Mesendoderm (in vitro differentiated cells): Measurements from ENCODE around the gene FKBP10.

Source experiments
- DNase-seq: peaks from one replicate; pipeline ENCODE4 v3.0.0; 2013
- H2AK5ac ChIP-seq: 2 replicates; pipeline ENCODE4 v1.6.1; 2013; ENCODE audit warnings: low read length, inconsistent platforms
- H2BK120ac ChIP-seq: 2 replicates; pipeline ENCODE4 v1.6.1; 2013; ENCODE audit warnings: low read depth, mild to moderate bottlenecking, low read length, moderate library complexity, mixed read lengths
- H2BK15ac ChIP-seq: replicated peaks from 2 replicates; pipeline ENCODE4 v1.6.1; 2013; ENCODE audit warnings: low read depth, mild to moderate bottlenecking, moderate library complexity
- H2BK5ac ChIP-seq: 2 replicates; pipeline ENCODE4 v1.6.1; 2013; ENCODE audit warnings: low read length, inconsistent platforms
- H3K18ac ChIP-seq: 2 replicates; pipeline ENCODE4 v1.6.1; 2013; ENCODE audit warnings: mild to moderate bottlenecking, low read length, mixed read lengths
- H3K23ac ChIP-seq: one replicate; pipeline ENCODE4 v1.6.1; 2013; ENCODE audit warnings: low read length
- H3K27ac ChIP-seq: 2 replicates; pipeline ENCODE4 v1.5.1; 2013; ENCODE audit warnings: low read depth, mild to moderate bottlenecking, inconsistent platforms, low read length, moderate library complexity
- H3K27me3 ChIP-seq: 2 replicates; pipeline ENCODE4 v1.6.1; 2013; ENCODE audit warnings: low read length, control low read depth, mild to moderate bottlenecking, inconsistent platforms; ENCODE audit not compliant: insufficient read depth, poor library complexity
- H3K36me3 ChIP-seq: 2 replicates; pipeline ENCODE4 v1.6.1; 2013; ENCODE audit warnings: low read length, inconsistent platforms; ENCODE audit not compliant: control insufficient read depth, insufficient read depth
- H3K4ac ChIP-seq: one replicate; pipeline ENCODE4 v1.6.1; 2013; ENCODE audit warnings: low read depth, mild to moderate bottlenecking, low read length, moderate library complexity
- H3K4me1 ChIP-seq: 2 replicates; pipeline ENCODE4 v1.6.1; 2013; ENCODE audit warnings: low read depth, low read length, inconsistent platforms; ENCODE audit not compliant: control insufficient read depth
- H3K4me2 ChIP-seq: 2 replicates; pipeline ENCODE4 v1.6.1; 2013; ENCODE audit warnings: low read length
- H3K4me3 ChIP-seq: 2 replicates; pipeline ENCODE4 v1.5.1; 2013; ENCODE audit warnings: mild to moderate bottlenecking, low read length
- H3K56ac ChIP-seq: one replicate; pipeline ENCODE4 v1.6.1; 2013; ENCODE audit warnings: low read length
- H3K79me1 ChIP-seq: 2 replicates; pipeline ENCODE4 v1.6.1; 2013; ENCODE audit warnings: low read length, inconsistent platforms
- H3K79me2 ChIP-seq: 2 replicates; pipeline ENCODE4 v1.6.1; 2013; ENCODE audit warnings: mild to moderate bottlenecking, low read length; ENCODE audit not compliant: control insufficient read depth, insufficient read depth
- H3K9ac ChIP-seq: 2 replicates; pipeline ENCODE4 v1.6.1; 2013; ENCODE audit warnings: low read length, inconsistent platforms
- H4K5ac ChIP-seq: one replicate; pipeline ENCODE4 v1.6.1; 2013; ENCODE audit warnings: low read length
- H4K8ac ChIP-seq: one replicate; pipeline ENCODE4 v1.6.1; 2013; ENCODE audit warnings: low read depth, mild to moderate bottlenecking, control low read depth, low read length, moderate library complexity
- WGBS: extraction: QIAGEN DNeasy Blood & Tissue Kit; methylation state at CpG from one replicate; pipeline ENCODE4 v1.1.7; 2013; ENCODE audit warnings: low lambda C conversion rate, missing lambda C conversion rate; ENCODE audit not compliant: insufficient coverage; ENCODE audit errors: extremely low coverage; 5-methylcytosine and 5-hydroxymethylcytosine counted together

The FKBP10 gene

DNA sequence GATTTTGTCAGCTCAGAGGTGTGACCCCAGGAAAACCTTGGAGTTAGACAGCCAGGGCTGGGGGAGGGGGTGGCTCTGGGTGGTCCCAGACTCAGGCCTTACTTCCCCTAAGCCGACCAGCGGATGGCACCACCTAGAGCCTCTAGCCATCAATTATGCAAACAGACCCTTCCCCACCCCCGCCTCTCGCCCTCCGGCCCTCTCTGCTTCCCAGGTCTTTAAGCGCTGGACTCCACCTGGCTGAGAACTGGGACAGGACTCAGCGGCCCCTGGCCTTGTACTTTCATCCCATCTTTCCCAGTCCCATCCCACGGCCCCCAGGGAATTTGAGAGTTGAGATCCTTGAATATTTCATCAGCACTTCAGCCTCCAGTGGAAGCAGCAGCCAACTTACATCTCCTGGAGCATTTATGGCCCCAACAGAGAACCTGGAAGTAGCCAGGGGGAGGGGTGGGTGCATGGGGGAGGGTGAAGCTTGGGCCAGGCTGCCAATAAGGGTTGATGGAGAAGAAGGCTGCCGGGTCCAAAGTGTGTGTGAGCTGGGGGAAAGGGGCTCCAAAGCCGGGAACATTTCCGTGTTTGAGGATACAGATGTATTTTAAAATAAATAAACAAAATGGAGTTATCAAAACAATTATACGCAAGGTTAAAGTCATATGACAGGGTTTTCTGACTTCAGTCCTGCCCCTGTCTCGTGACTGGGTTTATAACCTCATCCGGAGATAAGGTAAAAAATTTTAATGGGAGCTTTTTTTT lies 18.8 kb upstream of the FKBP10 start:
- Histone ChIP-seq H3K27ac (peak overlapping the region; percentile 58), H3K23ac (no peak overlapping the region), H2BK5ac (no peak overlapping the region), H3K36me3 (no peaks in the 10 kb centered on the region), H3K4me1 (peaks cover 11% of the 10 kb centered on the region), H3K27me3 (no peaks in the 10 kb centered on the region), H2AK5ac (no peak overlapping the region), H4K8ac (no peak overlapping the region), H2BK120ac (peak overlapping the region; percentile 75), H3K79me2 (no peaks in the 10 kb centered on the region), H4K5ac (no peak overlapping the region), H2BK15ac (no peak overlapping the region), H3K4me3 (no peak overlapping the region), H3K4me2 (peak overlapping the region; percentile 25), H3K18ac (peak overlapping the region; percentile 16), H3K56ac (peak overlapping the region; percentile 93), H3K9ac (peak overlapping the region; percentile 66), H3K79me1 (no peaks in the 10 kb centered on the region), H3K4ac (peak overlapping the region; percentile 39)
- peak; percentile 96 for DNase-seq
- no CpG with 5 or more reads among the region's 14 CpGs for WGBS

DNA sequence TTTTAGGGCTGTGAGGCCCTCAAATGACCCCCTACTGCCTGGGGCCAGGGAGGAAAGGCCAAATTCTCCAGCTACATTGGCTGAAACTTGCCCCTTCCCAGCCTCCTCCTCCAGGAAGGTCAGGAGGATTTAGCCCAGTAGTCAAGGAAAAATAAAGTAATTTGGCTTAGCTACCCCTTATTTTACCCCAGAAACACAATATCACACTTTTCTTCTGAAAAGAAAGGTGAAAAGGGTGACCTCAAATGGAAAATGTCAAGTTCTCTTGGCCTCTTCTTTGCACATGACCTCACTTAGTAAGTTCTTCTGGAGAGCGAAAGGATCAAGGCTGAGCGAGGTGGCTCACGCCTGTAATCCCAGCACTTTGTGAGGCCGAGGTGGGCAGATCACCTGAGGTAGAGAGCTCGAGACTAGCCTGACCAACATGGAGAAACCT lies 18.2 kb upstream of the FKBP10 start:
- H3K23ac ChIP-seq, result no peak overlapping the region
- no peak overlapping the region for H3K56ac ChIP-seq
- no peak overlapping the region for H3K18ac ChIP-seq
- no peak overlapping the region for H2AK5ac ChIP-seq
- peaks cover 12% of the 10 kb centered on the region for H3K4me1 ChIP-seq
- H3K9ac ChIP-seq, result peak overlapping the region; percentile 2
- H3K4ac ChIP-seq, result no peak overlapping the region
- H2BK120ac ChIP-seq, result no peak overlapping the region
- WGBS, result no CpG with 5 or more reads among the region's 5 CpGs
- no peaks in the 10 kb centered on the region for H3K79me1 ChIP-seq
- H3K27ac ChIP-seq, result peak overlapping the region; percentile 23
- no peak overlapping the region for H2BK15ac ChIP-seq
- no peak overlapping the region for H4K8ac ChIP-seq
- H3K27me3 ChIP-seq, result no peaks in the 10 kb centered on the region
- H3K79me2 ChIP-seq, result no peaks in the 10 kb centered on the region
- no peak overlapping the region for H2BK5ac ChIP-seq
- H4K5ac ChIP-seq, result no peak overlapping the region
- no peak for DNase-seq
- no peak overlapping the region for H3K4me2 ChIP-seq
- no peak overlapping the region for H3K4me3 ChIP-seq
- no peaks in the 10 kb centered on the region for H3K36me3 ChIP-seq

DNA sequence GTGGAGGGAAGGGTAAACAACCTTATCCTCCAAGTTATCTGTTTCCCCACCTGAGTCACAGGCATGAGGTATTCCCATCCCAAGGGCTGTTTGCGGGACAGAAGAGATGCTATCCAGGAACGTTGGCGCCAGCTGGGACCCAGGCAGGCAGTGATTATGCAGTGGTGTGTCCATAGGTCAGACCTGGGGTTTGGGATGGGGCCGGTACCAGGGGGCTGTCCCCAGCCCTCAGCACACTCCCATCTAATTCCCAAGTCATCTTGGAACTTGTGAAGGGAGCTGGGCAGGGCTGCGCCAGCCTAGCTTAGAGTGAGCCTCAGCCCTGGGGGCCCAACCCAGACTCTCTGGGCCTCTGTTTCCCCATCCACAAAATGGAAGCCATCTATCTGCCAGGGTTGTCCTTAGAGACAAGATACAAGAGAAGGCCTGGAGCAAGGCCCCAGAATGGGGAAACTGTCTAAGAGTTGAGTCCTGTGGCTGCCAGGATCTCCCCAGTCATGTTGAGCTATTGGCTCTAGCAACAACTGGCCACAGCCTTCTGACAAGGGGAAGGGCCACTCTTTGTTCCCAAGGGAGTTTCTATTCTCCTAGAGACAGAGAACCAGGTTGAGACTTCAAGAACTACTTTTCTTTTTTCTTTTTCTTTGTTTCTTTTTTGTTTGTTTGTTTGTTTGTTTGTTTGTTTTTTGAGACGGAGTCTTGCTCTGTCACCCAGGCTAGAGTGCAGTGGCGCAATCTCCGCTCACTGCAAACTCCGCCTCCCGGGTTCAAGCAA lies 16.5 kb upstream of the FKBP10 start:
- no peak overlapping the region for H3K9ac ChIP-seq
- no peaks in the 10 kb centered on the region for H3K27me3 ChIP-seq
- DNase-seq, result no peak
- no peak overlapping the region for H3K23ac ChIP-seq
- no peak overlapping the region for H3K4ac ChIP-seq
- whole genome bisulfite sequencing, result no CpG with 5 or more reads among the region's 10 CpGs
- no peaks in the 10 kb centered on the region for H3K36me3 ChIP-seq
- H2BK5ac ChIP-seq, result no peak overlapping the region
- H2BK15ac ChIP-seq, result no peak overlapping the region
- H3K18ac ChIP-seq, result no peak overlapping the region
- H3K79me2 ChIP-seq, result no peaks in the 10 kb centered on the region
- H2BK120ac ChIP-seq, result no peak overlapping the region
- H3K56ac ChIP-seq, result no peak overlapping the region
- peaks cover 17% of the 10 kb centered on the region for H3K4me1 ChIP-seq
- H4K8ac ChIP-seq, result no peak overlapping the region
- no peaks in the 10 kb centered on the region for H3K79me1 ChIP-seq
- no peak overlapping the region for H4K5ac ChIP-seq
- no peak overlapping the region for H3K4me3 ChIP-seq
- H3K27ac ChIP-seq, result no peak overlapping the region
- no peak overlapping the region for H3K4me2 ChIP-seq
- peak overlapping the region; percentile 45 for H2AK5ac ChIP-seq

DNA sequence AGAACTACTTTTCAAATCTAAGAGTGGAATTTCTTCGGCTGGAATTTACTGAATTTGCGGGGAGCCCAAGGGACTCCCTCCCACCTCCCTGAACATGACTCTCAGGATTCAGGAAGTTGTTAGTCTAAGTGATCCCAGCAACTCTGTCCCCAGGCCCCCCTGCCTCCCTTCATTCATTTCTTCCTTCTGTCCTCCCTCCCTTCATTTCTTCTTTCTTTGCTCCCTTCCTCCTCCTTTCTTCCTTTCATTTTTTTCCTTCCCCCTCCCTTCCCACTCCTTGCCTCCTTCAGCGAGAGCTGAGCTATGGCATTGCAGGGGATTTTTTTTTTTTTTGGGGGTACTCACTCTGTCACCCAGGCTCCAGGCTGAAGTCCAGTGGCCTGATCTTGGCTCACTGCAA lies 15.4 kb upstream of the FKBP10 start:
- Histone ChIP-seq H4K8ac (no peak overlapping the region), H3K27me3 (no peaks in the 10 kb centered on the region), H3K4ac (no peak overlapping the region), H3K4me3 (no peak overlapping the region), H3K23ac (no peak overlapping the region), H3K56ac (no peak overlapping the region), H3K79me2 (no peaks in the 10 kb centered on the region), H3K79me1 (no peaks in the 10 kb centered on the region), H3K4me1 (peaks cover 17% of the 10 kb centered on the region), H3K36me3 (no peaks in the 10 kb centered on the region), H3K18ac (no peak overlapping the region), H2BK5ac (no peak overlapping the region), H2BK120ac (no peak overlapping the region), H4K5ac (no peak overlapping the region), H3K9ac (no peak overlapping the region), H2BK15ac (no peak overlapping the region), H2AK5ac (no peak overlapping the region), H3K4me2 (no peak overlapping the region), H3K27ac (no peak overlapping the region)
- no CpG with 5 or more reads among the region's 3 CpGs for WGBS
- DNase-seq, result no peak

DNA sequence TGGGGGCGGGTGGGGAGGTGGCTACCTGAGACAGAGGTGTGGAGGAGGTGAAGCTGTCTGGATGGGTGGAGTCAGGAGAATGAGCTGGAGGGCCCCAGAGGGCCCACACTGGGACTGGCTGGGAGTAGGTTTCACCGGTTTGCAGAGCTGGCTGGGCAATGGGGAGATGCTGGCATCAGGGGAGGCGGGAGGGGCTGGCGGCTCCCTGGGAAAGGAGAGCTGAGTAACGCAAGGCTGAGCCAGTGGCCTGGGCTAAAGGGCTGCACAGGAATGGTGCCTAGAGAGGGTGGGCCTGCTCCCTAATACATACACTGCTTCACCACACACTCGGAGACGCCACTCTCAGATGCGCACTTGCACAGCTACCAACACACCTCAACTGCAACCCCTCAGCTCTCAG lies 13.4 kb upstream of the FKBP10 start:
- Histone ChIP-seq H3K27me3 (no peaks in the 10 kb centered on the region), H2BK15ac (no peak overlapping the region), H3K9ac (no peak overlapping the region), H3K23ac (no peak overlapping the region), H3K4me3 (no peak overlapping the region), H3K36me3 (no peaks in the 10 kb centered on the region), H3K56ac (peak overlapping the region; percentile 43), H3K4me2 (no peak overlapping the region), H2BK120ac (no peak overlapping the region), H3K4me1 (peaks cover 9% of the 10 kb centered on the region), H2BK5ac (no peak overlapping the region), H4K8ac (no peak overlapping the region), H3K27ac (no peak overlapping the region), H3K4ac (no peak overlapping the region), H2AK5ac (peak overlapping the region; percentile 49), H4K5ac (no peak overlapping the region), H3K79me1 (no peaks in the 10 kb centered on the region), H3K79me2 (no peaks in the 10 kb centered on the region), H3K18ac (no peak overlapping the region)
- WGBS, result no CpG with 5 or more reads among the region's 8 CpGs
- DNase-seq, result no peak
